Activated CD4-positive, alpha-beta memory T cell treated with anti-CD3 and anti-CD28 coated beads for 36 hours (primary cell): ENCODE measurements around the gene PTPRR. TPM values are rescaled to one million over a fixed set of nuclear protein-coding genes. Genes with fewer than 3 reads are reported as not detected.

Source experiments
- total RNA-seq, 2 experiments: library from RNA; stranded (reverse); gene quantifications; one replicate each; pipeline ENCODE4 v1.2.3, GENCODE V29; 2021

PTPRR gene
- total RNA-seq, 2 experiments from 2014 or later = not detected

Other genes with a start within 250 kb of the PTPRR start
- gene TSPAN8, start 237.3 kb upstream of the PTPRR start, total RNA-seq = not detected